ENCODE results near the gene TCERG1L.
"Not testable (repeated sequence)": the region's sequence is repeated elsewhere in the genome, so short reads cannot be mapped to it uniquely, and the experiment has no call there.

The TCERG1L gene

DNA sequence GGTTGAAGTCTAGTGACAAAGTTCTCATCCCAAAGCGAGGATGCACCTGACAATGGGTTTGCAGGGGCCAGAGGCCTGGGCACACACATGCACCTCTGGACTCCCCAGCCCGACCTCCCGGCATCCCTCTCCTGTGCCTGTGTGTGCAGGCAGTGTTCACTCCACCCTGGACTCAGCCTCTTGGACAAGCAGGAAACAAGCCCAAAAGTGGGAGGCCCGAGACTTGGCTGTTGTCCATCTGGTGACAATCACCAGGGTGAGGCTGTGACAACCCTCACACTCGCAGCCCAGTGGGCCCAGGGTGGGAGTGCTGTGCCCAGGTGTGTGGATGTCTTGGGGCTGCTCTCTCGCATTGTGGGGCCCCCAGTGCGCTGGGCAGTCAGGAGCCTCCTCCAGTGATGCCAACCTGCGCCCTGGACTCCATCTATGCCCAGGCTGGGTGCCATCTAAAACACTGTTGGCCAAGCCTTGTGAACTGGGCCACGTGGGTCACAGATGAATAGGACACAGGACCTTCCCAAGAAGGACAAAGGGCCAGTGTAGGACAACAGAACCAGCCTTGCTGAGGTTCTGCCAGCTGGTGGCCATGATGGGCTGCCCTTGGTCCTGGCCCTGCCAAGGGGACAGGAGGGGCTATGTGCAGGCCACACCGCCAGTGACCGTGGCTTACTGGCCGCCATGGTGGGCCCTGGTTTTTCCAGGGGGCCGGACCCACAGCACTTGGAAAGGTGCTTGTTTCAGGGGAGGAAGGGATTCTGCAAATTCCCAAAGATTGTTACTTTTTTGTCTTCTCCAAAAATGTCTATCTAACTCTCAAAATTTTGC lies 144.3 kb downstream of the TCERG1L start:
- Mint-ChIP-seq H3K27ac (no peak overlapping the region), H3K4me3 (no peak overlapping the region), H3K27me3 (no peaks in the 10 kb centered on the region), H3K4me1 (no peaks in the 10 kb centered on the region), H3K36me3 (ENCODE audit: low read depth) (no peaks in the 10 kb centered on the region), H3K9me3 (no peaks in the 10 kb centered on the region)
- DNase-seq (no peak), ATAC-seq (no peak)

DNA sequence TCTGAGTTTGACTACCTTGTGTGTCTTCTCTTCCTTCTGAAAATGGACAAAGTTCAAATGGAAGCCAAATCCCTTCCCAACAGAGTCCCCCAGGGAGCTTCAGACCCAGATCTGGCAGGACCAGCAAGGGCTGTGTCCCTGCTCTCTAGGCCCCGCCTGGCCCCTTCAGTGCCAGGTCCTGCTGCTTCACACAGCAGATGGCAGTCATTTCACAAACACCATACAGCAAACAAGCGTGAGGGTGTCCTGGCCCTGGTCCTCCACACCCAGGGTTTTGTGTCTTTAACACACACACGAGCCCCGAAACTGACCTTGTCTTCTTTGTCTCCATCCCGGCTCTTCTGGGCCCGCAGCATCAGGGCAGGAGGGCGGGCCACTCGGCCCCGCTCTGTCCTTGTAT lies 145.0 kb downstream of the TCERG1L start:
- no peaks in the 10 kb centered on the region for H3K4me1 Mint-ChIP-seq
- DNase-seq = no peak
- no peaks in the 10 kb centered on the region for H3K9me3 Mint-ChIP-seq
- no peak for ATAC-seq
- no peaks in the 10 kb centered on the region for H3K36me3 Mint-ChIP-seq (ENCODE audit: low read depth)
- H3K4me3 Mint-ChIP-seq = no peak overlapping the region
- H3K27ac Mint-ChIP-seq = no peak overlapping the region
- H3K27me3 Mint-ChIP-seq = no peaks in the 10 kb centered on the region

DNA sequence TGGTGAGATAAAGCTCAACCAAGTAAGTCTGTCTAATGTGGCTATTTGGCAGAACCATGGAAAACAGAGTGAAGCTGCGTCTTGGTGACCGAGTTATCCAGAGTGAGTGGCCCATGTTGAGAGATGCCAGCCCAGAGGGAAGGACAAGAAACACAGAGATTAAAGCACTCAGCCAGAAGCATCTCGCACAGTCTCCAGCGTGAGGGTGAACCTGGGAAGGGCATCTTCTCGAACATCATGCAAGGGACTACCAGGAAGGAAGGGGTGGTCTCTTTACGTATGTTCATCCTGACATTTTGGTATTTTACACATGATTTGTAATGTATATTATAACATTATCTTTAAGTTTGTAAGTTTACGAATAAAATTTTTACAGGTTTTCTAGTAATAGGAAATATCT lies 146.4 kb downstream of the TCERG1L start:
- H3K27ac Mint-ChIP-seq = no peak overlapping the region
- no peaks in the 10 kb centered on the region for H3K36me3 Mint-ChIP-seq (ENCODE audit: low read depth)
- ATAC-seq (no peak), DNase-seq (no peak)
- no peaks in the 10 kb centered on the region for H3K4me1 Mint-ChIP-seq
- H3K9me3 Mint-ChIP-seq = no peaks in the 10 kb centered on the region
- H3K27me3 Mint-ChIP-seq = no peaks in the 10 kb centered on the region
- H3K4me3 Mint-ChIP-seq = no peak overlapping the region

DNA sequence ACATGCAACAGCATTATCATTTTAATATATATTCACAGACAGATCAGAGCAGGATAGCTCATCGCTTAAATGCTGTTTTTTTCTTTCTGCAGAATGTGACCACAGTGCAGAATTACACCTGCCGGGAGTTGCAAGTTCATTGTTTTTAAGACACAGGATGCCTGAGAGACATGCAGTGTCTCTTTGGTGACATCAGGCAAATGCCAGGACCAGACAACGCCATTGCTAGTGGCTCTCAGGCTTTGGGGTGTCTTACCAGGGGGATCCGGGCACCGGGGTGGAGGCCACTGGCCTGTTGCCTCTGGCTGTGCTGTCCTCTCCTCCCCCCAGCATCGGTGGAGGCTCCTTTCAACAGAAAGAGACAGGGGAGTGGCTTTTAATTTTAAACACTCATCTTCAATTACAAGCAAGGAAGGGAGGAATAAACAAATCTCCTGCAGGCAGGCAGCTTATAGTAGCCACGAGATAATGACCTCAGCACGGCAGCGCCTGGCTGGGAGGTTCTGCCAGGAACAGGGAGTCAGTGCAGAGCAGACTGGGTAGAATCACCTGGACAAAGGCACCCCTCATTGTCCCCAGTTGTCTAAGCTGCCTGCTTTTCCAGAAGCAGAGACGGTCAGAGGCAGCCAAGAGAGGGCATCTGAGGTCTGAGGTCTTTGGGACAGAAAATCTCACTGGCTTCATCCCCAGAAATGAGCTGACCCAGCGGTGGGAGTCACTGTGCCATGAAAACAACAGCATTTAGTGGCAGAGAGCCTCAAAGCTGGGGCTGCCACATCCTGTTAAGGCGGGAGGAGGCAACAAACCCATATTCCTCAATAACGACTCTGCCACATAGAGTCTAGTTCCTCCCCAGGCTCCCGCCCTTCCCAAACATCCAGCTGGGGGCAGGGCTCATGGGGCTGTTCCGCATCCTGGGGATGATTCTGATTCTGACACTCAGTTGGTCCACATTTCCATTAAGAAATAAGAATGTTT lies 148.4 kb downstream of the TCERG1L start:
- no peak overlapping the region for H3K4me3 Mint-ChIP-seq
- H3K9me3 Mint-ChIP-seq = no peaks in the 10 kb centered on the region
- DNase-seq = no peak
- no peaks in the 10 kb centered on the region for H3K4me1 Mint-ChIP-seq
- H3K36me3 Mint-ChIP-seq (ENCODE audit: low read depth) = no peaks in the 10 kb centered on the region
- ATAC-seq = no peak
- no peaks in the 10 kb centered on the region for H3K27me3 Mint-ChIP-seq
- no peak overlapping the region for H3K27ac Mint-ChIP-seq

DNA sequence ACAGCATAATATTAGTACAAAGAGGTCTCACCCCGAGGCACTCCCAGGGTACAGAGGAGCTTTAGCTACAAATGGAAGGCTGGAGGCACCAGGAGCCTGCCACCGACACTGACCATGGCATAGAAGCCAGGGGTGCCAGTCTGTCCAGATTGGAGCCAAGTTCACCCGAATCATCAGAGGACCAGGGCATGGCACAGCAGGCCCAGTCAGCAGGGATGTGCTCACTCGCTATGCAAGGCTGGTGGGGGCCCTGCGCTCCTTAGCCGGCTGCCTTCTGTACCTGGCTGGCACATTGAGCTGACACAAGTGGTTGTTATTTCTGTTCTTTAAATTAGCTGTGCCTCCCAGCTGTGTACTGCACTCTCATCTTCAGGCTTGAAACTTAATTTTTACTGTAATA lies 149.3 kb downstream of the TCERG1L start:
- Mint-ChIP-seq H3K9me3 (no peaks in the 10 kb centered on the region), H3K4me3 (no peak overlapping the region), H3K4me1 (no peaks in the 10 kb centered on the region), H3K27ac (no peak overlapping the region), H3K36me3 (ENCODE audit: low read depth) (no peaks in the 10 kb centered on the region), H3K27me3 (no peaks in the 10 kb centered on the region)
- ATAC-seq (no peak), DNase-seq (no peak)

DNA sequence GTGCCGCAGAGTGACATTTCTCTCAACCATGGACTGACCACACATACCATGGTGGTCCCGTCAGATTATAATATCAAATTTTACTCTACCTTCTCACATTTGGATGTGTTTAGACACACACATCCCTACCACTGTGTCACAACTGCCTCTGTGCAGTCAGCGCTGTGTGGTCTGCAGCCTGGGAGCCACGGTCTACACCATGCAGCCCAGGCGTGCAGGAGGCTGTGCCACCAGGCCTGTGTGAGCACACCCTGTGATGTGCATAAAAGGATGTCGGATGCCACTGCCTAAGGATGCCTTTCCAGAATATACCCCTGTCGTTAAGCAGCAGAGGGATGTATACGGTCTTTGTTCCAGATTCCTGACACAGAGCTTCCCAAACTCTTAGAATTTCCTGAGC lies 150.4 kb downstream of the TCERG1L start:
- DNase-seq = no peak
- H3K4me3 Mint-ChIP-seq = no peak overlapping the region
- no peaks in the 10 kb centered on the region for H3K9me3 Mint-ChIP-seq
- H3K27me3 Mint-ChIP-seq = no peaks in the 10 kb centered on the region
- no peaks in the 10 kb centered on the region for H3K36me3 Mint-ChIP-seq (ENCODE audit: low read depth)
- no peak overlapping the region for H3K27ac Mint-ChIP-seq
- H3K4me1 Mint-ChIP-seq = no peaks in the 10 kb centered on the region
- no peak for ATAC-seq

DNA sequence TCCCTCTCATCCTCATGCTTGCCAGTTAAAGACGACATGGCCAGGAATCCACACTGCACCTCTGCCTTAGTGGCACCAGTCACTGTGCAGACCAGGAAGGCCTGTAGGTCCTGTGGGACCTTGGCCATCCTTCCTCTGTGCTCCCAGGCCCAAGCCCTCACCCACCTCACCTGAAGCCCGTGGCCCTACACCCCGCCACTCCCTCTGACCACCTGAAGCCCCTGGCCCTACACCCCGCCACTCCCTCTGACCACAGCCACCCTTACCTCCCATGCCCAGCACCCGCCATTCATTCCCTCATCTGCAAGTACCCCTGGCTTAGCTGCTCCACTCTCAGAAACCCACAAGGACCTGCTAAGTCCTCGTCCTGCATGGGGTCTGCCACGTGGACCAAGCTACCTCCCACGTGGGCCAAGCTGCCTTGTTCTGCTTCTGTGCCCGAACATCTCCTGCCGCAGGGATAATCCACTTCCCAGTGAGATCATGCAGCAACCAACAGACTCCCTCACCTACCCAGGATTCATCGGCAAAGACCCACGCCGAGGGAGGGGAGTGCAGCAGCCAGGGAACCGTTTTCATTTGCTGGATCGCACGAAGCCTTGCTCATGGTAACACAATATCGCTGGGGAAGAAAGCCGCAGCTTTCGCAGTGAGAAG lies 151.2 kb downstream of the TCERG1L start:
- H3K4me1 Mint-ChIP-seq = no peaks in the 10 kb centered on the region
- H3K9me3 Mint-ChIP-seq = no peaks in the 10 kb centered on the region
- no peak overlapping the region for H3K27ac Mint-ChIP-seq
- DNase-seq (no peak), ATAC-seq (no peak)
- H3K27me3 Mint-ChIP-seq = no peaks in the 10 kb centered on the region
- no peak overlapping the region for H3K4me3 Mint-ChIP-seq
- no peaks in the 10 kb centered on the region for H3K36me3 Mint-ChIP-seq (ENCODE audit: low read depth)

DNA sequence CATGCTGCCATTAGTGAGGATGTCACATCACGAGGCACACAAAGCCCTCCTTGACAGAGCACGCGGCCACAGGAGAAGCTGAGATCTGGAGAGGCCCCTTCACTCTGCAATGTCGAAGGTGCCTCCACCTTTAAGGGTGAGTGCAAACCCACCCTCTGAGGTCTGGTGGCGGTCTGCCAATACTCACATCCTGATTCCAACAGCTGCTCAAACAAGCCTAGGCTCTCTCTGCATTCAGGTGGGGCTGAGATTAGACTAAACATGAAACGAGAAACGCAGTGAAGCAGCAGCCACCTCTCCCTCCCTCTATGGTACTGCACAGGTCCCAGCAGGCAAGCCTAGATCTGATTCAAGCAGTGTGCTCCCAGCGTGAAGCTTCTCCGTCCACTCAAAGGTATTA lies 151.8 kb downstream of the TCERG1L start:
- Mint-ChIP-seq H3K36me3 (ENCODE audit: low read depth) (no peaks in the 10 kb centered on the region), H3K27ac (no peak overlapping the region), H3K9me3 (no peaks in the 10 kb centered on the region), H3K4me1 (no peaks in the 10 kb centered on the region), H3K4me3 (no peak overlapping the region), H3K27me3 (no peaks in the 10 kb centered on the region)
- no peak for DNase-seq
- no peak for ATAC-seq

DNA sequence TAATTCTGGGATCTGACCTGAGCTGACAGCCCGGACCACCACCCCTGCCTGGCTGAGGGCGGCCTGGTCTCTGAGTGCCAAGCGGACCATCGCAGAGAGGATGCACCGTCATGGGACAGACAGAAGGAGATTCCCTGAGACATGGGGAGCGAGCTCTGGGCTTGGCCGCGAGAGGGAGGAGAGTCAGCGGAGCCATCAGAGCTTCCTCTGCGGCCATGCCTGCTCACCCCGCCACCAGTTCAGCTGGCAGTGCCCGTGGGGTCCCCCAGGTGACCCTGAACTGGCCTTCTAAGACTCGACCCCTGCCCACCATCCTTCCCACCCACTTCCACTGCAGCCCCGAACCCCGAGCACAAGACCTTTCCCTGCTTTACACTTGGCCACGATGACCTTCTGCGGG lies 152.8 kb downstream of the TCERG1L start:
- Mint-ChIP-seq H3K36me3 (ENCODE audit: low read depth) (no peaks in the 10 kb centered on the region), H3K4me1 (no peaks in the 10 kb centered on the region), H3K4me3 (no peak overlapping the region), H3K9me3 (no peaks in the 10 kb centered on the region), H3K27ac (no peak overlapping the region), H3K27me3 (no peaks in the 10 kb centered on the region)
- ATAC-seq (no peak), DNase-seq (no peak)

DNA sequence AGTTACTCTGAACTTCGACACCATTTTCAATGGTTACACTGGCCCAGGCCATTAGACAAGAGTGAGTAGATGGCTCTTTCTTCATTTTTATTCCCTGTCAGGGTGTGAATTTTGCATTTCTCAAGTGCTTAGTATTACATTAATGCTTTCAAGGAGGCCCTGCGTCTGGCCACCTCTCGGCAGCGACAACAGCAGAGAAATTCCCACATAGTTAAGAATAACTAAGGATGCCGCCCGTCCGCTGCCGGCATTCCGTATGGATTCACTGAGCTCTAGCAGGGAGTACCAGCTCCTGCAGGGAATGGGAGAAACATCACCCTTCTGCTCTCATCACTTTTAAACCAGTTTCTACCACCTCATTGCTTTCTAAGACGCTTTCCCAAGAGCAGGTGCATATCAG lies 153.6 kb downstream of the TCERG1L start:
- Mint-ChIP-seq H3K27ac (no peak overlapping the region), H3K4me3 (no peak overlapping the region), H3K9me3 (peaks cover under 1% of the 10 kb centered on the region), H3K4me1 (no peaks in the 10 kb centered on the region), H3K36me3 (ENCODE audit: low read depth) (no peaks in the 10 kb centered on the region), H3K27me3 (no peaks in the 10 kb centered on the region)
- DNase-seq (no peak), ATAC-seq (no peak)

DNA sequence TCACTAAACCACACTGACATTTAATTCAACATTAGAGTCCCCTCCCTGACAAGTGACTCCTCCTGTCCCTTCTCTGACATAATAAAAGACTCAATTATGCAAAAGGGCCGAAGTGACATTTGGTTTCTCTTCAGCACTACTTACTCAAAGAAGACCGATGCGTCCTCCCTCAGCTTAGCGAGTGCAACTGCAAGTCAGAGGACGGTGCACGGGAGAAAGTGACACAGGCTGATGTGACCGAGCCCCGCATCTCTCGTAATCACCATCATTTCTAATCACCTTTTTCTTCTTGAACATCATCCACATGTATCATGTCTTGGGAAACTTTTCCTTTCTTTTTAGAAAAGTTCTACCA lies 155.7 kb downstream of the TCERG1L start:
- no peak overlapping the region for H3K4me3 Mint-ChIP-seq
- no peaks in the 10 kb centered on the region for H3K4me1 Mint-ChIP-seq
- DNase-seq (no peak), ATAC-seq (no peak)
- H3K9me3 Mint-ChIP-seq = peaks cover 13% of the 10 kb centered on the region
- H3K27me3 Mint-ChIP-seq = no peaks in the 10 kb centered on the region
- H3K27ac Mint-ChIP-seq = no peak overlapping the region
- no peaks in the 10 kb centered on the region for H3K36me3 Mint-ChIP-seq (ENCODE audit: low read depth)

DNA sequence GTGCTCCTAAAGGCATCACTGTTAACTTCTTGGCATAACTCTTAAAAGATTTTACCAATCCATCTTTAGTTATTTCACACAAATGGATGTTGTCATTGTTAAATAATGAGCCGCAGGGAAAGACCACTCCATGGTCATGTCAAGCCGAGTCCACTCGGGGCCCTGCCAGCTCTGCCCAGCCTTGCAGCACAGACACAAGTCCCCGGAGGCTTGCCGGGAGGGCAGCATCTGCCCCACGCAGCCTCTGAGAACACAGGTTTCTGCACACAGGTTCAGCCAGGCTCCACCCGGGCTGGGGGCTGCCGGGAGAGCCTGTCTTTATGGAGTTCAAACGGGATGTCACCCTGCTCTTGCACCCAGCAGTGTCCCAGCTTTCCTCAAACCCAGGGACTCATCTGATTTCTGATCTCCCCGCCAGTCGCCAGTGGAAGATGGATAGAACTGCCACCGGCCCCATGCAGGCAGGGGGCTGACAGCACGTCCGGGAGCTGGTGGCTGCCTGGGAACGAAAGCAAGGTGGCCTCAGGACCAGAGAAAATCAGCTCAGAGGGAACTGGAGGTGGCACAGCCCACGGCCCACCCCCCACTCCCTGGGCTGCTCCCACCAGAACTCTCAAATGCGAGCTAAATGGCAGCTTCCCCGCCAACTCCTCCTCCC lies 156.2 kb downstream of the TCERG1L start:
- ATAC-seq (no peak), DNase-seq (no peak)
- H3K27me3 Mint-ChIP-seq = no peaks in the 10 kb centered on the region
- no peak overlapping the region for H3K4me3 Mint-ChIP-seq
- H3K36me3 Mint-ChIP-seq (ENCODE audit: low read depth) = no peaks in the 10 kb centered on the region
- no peaks in the 10 kb centered on the region for H3K4me1 Mint-ChIP-seq
- peaks cover 13% of the 10 kb centered on the region for H3K9me3 Mint-ChIP-seq
- no peak overlapping the region for H3K27ac Mint-ChIP-seq

DNA sequence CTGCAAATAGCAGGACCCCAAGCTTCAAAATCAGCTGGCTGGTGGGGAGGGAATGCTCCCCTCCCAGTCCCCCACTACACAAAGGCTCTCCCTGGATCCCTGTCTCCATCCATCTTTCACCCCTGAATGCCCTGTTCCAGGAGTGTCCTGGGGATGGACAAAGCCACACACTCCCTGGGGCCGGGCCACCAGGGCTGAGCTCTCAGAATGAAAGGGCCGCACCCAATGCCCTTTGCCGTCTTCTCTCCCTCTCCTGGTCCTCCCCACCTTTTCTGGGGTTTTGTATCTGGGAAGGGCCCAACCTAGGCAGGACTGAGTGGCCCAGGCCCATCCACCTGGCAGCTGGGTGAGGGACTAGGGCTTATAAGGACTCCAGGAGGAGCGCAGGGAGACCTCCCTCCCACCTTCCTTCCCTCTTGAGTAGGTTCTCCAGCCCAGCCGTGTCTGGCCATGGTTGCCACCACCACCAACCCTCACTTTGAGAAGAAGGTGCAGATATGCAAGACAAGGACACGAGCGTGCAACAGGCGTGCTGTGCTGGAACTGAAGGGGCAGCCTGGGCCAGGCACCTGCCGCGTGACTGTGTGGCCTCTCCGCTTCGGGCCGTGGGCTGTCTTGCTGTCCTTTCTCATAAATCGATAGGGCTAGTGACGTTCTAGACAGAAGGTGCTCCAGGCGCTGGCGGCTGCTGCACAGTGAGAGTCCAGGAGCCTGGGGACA lies 157.1 kb downstream of the TCERG1L start:
- H3K9me3 Mint-ChIP-seq = peaks cover 13% of the 10 kb centered on the region
- no peaks in the 10 kb centered on the region for H3K27me3 Mint-ChIP-seq
- H3K4me1 Mint-ChIP-seq = no peaks in the 10 kb centered on the region
- DNase-seq (no peak), ATAC-seq (no peak)
- no peaks in the 10 kb centered on the region for H3K36me3 Mint-ChIP-seq (ENCODE audit: low read depth)
- no peak overlapping the region for H3K27ac Mint-ChIP-seq
- H3K4me3 Mint-ChIP-seq = no peak overlapping the region

DNA sequence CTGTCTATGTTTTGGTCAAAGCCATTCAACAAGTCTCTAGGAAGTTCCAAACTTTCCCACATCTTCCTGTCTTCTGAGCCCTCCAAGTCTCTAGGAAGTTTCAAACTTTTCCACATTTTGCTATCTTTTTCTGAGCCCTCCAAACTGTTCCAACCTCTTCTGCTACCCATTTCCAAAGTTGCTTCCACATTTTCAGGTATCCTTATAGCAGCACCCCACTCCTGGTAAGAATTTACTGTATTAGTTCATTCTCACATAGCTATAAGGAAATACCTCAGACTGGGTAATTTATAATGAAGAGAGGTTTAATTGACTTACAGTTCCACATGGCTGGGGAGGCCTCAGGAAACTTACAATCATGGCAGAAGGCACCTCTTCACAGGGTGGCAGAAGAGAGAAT lies 159.1 kb downstream of the TCERG1L start:
- not testable (repeated sequence) for H3K36me3 Mint-ChIP-seq (ENCODE audit: low read depth); H3K4me1 Mint-ChIP-seq; DNase-seq; H3K27ac Mint-ChIP-seq; ATAC-seq; H3K27me3 Mint-ChIP-seq; H3K4me3 Mint-ChIP-seq
- H3K9me3 Mint-ChIP-seq = peaks cover 18% of the 10 kb centered on the region
